ENCODE measurements around the gene ZSCAN31. TPM values are rescaled to one million over a fixed set of nuclear protein-coding genes. Genes with fewer than 3 reads are reported as not detected.

The ZSCAN31 gene
- total and polyA plus RNA-seq, 2 of the 8 experiments (the other 6 are each of a cell fraction or from before 2014, with no cell fraction given) = 1.9 to 7.0 TPM

- no peak for TF ChIP-seq TAF1 (IDR thresholded peaks at IDR 0.05; ENCODE audit: low read depth, low read length)
- no peak for TF ChIP-seq SIRT6 (IDR thresholded peaks at IDR 0.05; ENCODE audit: low read length)
- TF ChIP-seq FOSL1 (IDR thresholded peaks at IDR 0.05; ENCODE audit: insufficient read depth, low read depth, low read length) = no peak
Observed at GRCh38 chr6:28369463-28369862, 33.5 kb upstream of the ZSCAN31 start (continued).

Data from H1 (cell line).